Ecto neural progenitor cell (in vitro differentiated cells): ENCODE results near the gene LTBP4.
"Not testable (repeated sequence)": the region's sequence is repeated elsewhere in the genome, so short reads cannot be mapped to it uniquely, and the experiment has no call there.

Experiments
- DNase-seq: peaks from one replicate; pipeline ENCODE4 v3.0.0-alpha.2; 2018; ENCODE audit warnings: low spot score

Gene LTBP4

GRCh38 chr19:40601134-40601974 lies at the start of gene LTBP4:
Gene LTBP4 (plus strand): TSS chr19:40601369. CDS start chr19:40601388, 19 bp downstream.
- DNase-seq = peak; percentile 62

GRCh38 chr19:40552848-40553247 lies 48.3 kb upstream of the LTBP4 start:
- DNase-seq = no peak

- DNase-seq = no peak
Observed at GRCh38 chr19:40553885-40554857, 47.0 kb upstream of the LTBP4 start.

GRCh38 chr19:40555978-40556689 lies 45.0 kb upstream of the LTBP4 start:
- no peak for DNase-seq

GRCh38 chr19:40556953-40557530 lies 44.1 kb upstream of the LTBP4 start:
- no peak for DNase-seq

- DNase-seq = no peak
Observed at GRCh38 chr19:40559394-40559793, 41.8 kb upstream of the LTBP4 start.

- DNase-seq = no peak
Observed at GRCh38 chr19:40560092-40560507, 41.1 kb upstream of the LTBP4 start.

GRCh38 chr19:40561947-40562346 lies 39.2 kb upstream of the LTBP4 start:
- no peak for DNase-seq

GRCh38 chr19:40564535-40564934 lies 36.6 kb upstream of the LTBP4 start:
- not testable (repeated sequence) for DNase-seq

GRCh38 chr19:40565355-40565754 lies 35.8 kb upstream of the LTBP4 start:
- DNase-seq = no peak

- DNase-seq = no peak
Observed at GRCh38 chr19:40565910-40566495, 35.2 kb upstream of the LTBP4 start.

GRCh38 chr19:40567040-40567749 lies 34.0 kb upstream of the LTBP4 start:
- no peak for DNase-seq

GRCh38 chr19:40567750-40568494 lies 33.2 kb upstream of the LTBP4 start:
- no peak for DNase-seq

- DNase-seq = peak; percentile 99
Observed at GRCh38 chr19:40570313-40571004, 30.7 kb upstream of the LTBP4 start.

GRCh38 chr19:40571005-40571318 lies 30.2 kb upstream of the LTBP4 start:
- no peak for DNase-seq

- no peak for DNase-seq
Observed at GRCh38 chr19:40571831-40572495, 29.2 kb upstream of the LTBP4 start.

GRCh38 chr19:40575326-40575725 lies 25.8 kb upstream of the LTBP4 start:
- DNase-seq = no peak

- DNase-seq = no peak
Observed at GRCh38 chr19:40576151-40576584, 25.0 kb upstream of the LTBP4 start.
